ENCODE measurements around the gene PDZD2. TPM values are rescaled to one million over a fixed set of nuclear protein-coding genes. Genes with fewer than 3 reads are reported as not detected.
"Not testable (repeated sequence)": the region's sequence is repeated elsewhere in the genome, so short reads cannot be mapped to it uniquely, and the experiment has no call there.

The PDZD2 gene
- total and polyA plus RNA-seq, 2 donors (not counting 3 experiments of a cell fraction or from before 2014, with no cell fraction given), result 0.66 to 6.9 TPM

DNA sequence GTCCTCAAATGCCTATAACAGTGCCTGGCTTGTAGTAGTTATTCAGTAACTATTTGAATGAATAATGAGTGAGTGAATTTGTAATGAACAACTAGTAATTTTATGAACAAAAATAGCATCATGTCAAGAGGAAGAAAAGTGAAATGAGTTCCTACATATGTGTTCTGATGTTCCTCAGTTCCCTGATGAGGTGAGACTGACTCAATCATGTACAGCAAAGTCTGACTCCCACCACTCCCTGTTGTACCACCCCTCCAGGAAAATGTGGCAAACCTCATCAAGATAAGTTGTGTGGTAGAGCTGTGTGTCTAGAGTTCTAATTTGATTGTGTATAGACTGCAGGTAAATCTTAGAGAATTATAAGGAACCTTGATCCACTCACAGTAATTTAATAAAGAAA lies 333.6 kb downstream of the PDZD2 start:
- no peak overlapping the region for H2AFZ ChIP-seq (ENCODE audit: low read depth, low read length)
- no TSS peak for BruUV-seq (replicated peaks)
- H3K27ac ChIP-seq (ENCODE audit: insufficient read depth, low read depth, low read length), result no peak overlapping the region
- H3K79me2 ChIP-seq (ENCODE audit: control insufficient read depth, insufficient read depth, low read length), result no peaks in the 10 kb centered on the region
- FAIRE-seq (no peak), DNase-seq (ENCODE audit: low read depth, low spot score) (no peak)
- H3K9me3 ChIP-seq (replicated peaks; ENCODE audit: control insufficient read depth, insufficient read depth, low read length), result no peaks in the 10 kb centered on the region
- no peak overlapping the region for H3K4me2 ChIP-seq (ENCODE audit: insufficient read depth, low read length)
- H3K27me3 ChIP-seq (ENCODE audit: control insufficient read depth in 2 of 2, insufficient read depth in 2 of 2, low read length in 2 of 2), result no peaks in the 10 kb centered on the region
- H4K20me1 ChIP-seq (replicated peaks; ENCODE audit: control insufficient read depth, extremely low read depth, insufficient read depth, low read length), result no peaks in the 10 kb centered on the region
- H3K9me1 ChIP-seq (replicated peaks; ENCODE audit: control insufficient read depth, extremely low read depth, insufficient read depth, low read length), result no peaks in the 10 kb centered on the region
- H3K36me3 ChIP-seq (ENCODE audit: control insufficient read depth in 2 of 2, extremely low read depth in 1 of 2, insufficient read depth in 2 of 2, low read length in 2 of 2), result no peaks in the 10 kb centered on the region
- H3K4me3 ChIP-seq (replicated peaks in 1 of 3; ENCODE audit: insufficient read depth in 1 of 3, low read depth in 1 of 3, low read length in 3 of 3), result no peak overlapping the region
- TF ChIP-seq MYC (IDR thresholded peaks at IDR 0.05; ENCODE audit: low read depth, low read length) (no peak), FOS (IDR thresholded peaks at IDR 0.05; ENCODE audit: borderline replicate concordance, insufficient read depth, low read length) (no peak), GATA2 (IDR thresholded peaks at IDR 0.05; ENCODE audit: insufficient read depth, insufficient read length, low read depth, low read length) (no peak), JUN (IDR thresholded peaks at IDR 0.05; ENCODE audit: borderline replicate concordance, insufficient read depth, insufficient read length, low read depth) (no peak), POLR2AphosphoS5 (IDR thresholded peaks at IDR 0.05; ENCODE audit: insufficient read depth, low read depth, low read length) (no peak), EZH2 (IDR thresholded peaks at IDR 0.05; ENCODE audit: borderline replicate concordance, low read depth, low read length, severe bottlenecking) (no peak), POLR2A (IDR thresholded peaks at IDR 0.05; ENCODE audit: low read depth, low read length) (no peak)
- TF ChIP-seq, protein P1, sequence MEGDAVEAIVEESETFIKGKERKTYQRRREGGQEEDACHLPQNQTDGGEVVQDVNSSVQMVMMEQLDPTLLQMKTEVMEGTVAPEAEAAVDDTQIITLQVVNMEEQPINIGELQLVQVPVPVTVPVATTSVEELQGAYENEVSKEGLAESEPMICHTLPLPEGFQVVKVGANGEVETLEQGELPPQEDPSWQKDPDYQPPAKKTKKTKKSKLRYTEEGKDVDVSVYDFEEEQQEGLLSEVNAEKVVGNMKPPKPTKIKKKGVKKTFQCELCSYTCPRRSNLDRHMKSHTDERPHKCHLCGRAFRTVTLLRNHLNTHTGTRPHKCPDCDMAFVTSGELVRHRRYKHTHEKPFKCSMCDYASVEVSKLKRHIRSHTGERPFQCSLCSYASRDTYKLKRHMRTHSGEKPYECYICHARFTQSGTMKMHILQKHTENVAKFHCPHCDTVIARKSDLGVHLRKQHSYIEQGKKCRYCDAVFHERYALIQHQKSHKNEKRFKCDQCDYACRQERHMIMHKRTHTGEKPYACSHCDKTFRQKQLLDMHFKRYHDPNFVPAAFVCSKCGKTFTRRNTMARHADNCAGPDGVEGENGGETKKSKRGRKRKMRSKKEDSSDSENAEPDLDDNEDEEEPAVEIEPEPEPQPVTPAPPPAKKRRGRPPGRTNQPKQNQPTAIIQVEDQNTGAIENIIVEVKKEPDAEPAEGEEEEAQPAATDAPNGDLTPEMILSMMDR (IDR thresholded peaks at IDR 0.05; ENCODE audit: extremely low read depth in 1 of 2, insufficient read depth in 1 of 2, low read depth in 1 of 2, low read length in 2 of 2), result no peak
- TF ChIP-seq, protein P2, sequence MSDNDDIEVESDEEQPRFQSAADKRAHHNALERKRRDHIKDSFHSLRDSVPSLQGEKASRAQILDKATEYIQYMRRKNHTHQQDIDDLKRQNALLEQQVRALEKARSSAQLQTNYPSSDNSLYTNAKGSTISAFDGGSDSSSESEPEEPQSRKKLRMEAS (IDR thresholded peaks at IDR 0.05; ENCODE audit: insufficient read depth, insufficient read length), result no peak
- intact Hi-C loops (cut with micrococcal nuclease) (no loop called here), dilution Hi-C loops (cut with MboI; ENCODE audit: extremely low pct_ligation_motif_present, low sequenced_read_pairs) (no loop called here)
- CTCF ChIA-PET, result no interaction called here
- no peak overlapping the region for H3K9ac ChIP-seq (replicated peaks; ENCODE audit: extremely low read depth, insufficient read depth, low read length)
- H3K4me1 ChIP-seq (ENCODE audit: control insufficient read depth, extremely low read depth, insufficient read depth, low read length), result no peaks in the 10 kb centered on the region
- POLR2A ChIA-PET, result no interaction called here

GRCh38 chr5:31975189-31975612 lies 336.3 kb downstream of the PDZD2 start:
- H3K36me3 ChIP-seq (ENCODE audit: control insufficient read depth in 2 of 2, extremely low read depth in 1 of 2, insufficient read depth in 2 of 2, low read length in 2 of 2); H3K4me2 ChIP-seq (ENCODE audit: insufficient read depth, low read length); BruUV-seq (replicated peaks); H3K4me3 ChIP-seq (replicated peaks in 1 of 3; ENCODE audit: insufficient read depth in 1 of 3, low read depth in 1 of 3, low read length in 3 of 3); H3K9me1 ChIP-seq (replicated peaks; ENCODE audit: control insufficient read depth, extremely low read depth, insufficient read depth, low read length); H3K27me3 ChIP-seq (ENCODE audit: control insufficient read depth in 2 of 2, insufficient read depth in 2 of 2, low read length in 2 of 2); H4K20me1 ChIP-seq (replicated peaks; ENCODE audit: control insufficient read depth, extremely low read depth, insufficient read depth, low read length); H3K9me3 ChIP-seq (replicated peaks; ENCODE audit: control insufficient read depth, insufficient read depth, low read length); H3K79me2 ChIP-seq (ENCODE audit: control insufficient read depth, insufficient read depth, low read length); CTCF ChIA-PET; H2AFZ ChIP-seq (ENCODE audit: low read depth, low read length); intact Hi-C loops (cut with micrococcal nuclease); H3K27ac ChIP-seq (ENCODE audit: insufficient read depth, low read depth, low read length); H3K4me1 ChIP-seq (ENCODE audit: control insufficient read depth, extremely low read depth, insufficient read depth, low read length); FAIRE-seq; POLR2A ChIA-PET; dilution Hi-C loops (cut with MboI; ENCODE audit: extremely low pct_ligation_motif_present, low sequenced_read_pairs); H3K9ac ChIP-seq (replicated peaks; ENCODE audit: extremely low read depth, insufficient read depth, low read length); DNase-seq (ENCODE audit: low read depth, low spot score): not testable (repeated sequence)

Data from endothelial cell of umbilical vein (primary cell).